H1 (cell line): ENCODE data around the gene TNC. TPM values are rescaled to one million over a fixed set of nuclear protein-coding genes. Genes with fewer than 3 reads are reported as not detected.

Source experiments
- CTCF ChIA-PET: fragments of 300-600 bp; sonication (Branson Sonifier 250); formaldehyde crosslinking; loops from one replicate; lab custom pipeline; 2021; ENCODE audit not compliant: partially characterized antibody; lab: Charles Lee
- POLR2A ChIA-PET: fragments of 300-600 bp; sonication (Branson Sonifier 250); formaldehyde crosslinking; loops from one replicate; lab custom pipeline; 2021; ENCODE audit warnings: inconsistent platforms; ENCODE audit not compliant: partially characterized antibody; lab: Charles Lee
- DNase-seq, 2 experiments: peaks; one replicate each; pipeline versions ENCODE4 v3.0.0 to v3.0.0-alpha.2; 2010 to 2022; ENCODE audit warnings: low spot score in 2 of 2, low read depth in 1 of 2, mixed read lengths in 1 of 2
- FAIRE-seq: peaks from 2 replicates; lab custom pipeline; 2011; peaks lifted over from hg19 to GRCh38; lab: Jason Lieb, UNC
- H2AFZ ChIP-seq: 2 replicates; pipeline ENCODE4 v1.8.1; 2012; ENCODE audit warnings: low read length, inconsistent platforms
- H2AK5ac ChIP-seq: 2 replicates; pipeline ENCODE4 v1.6.1; 2013; ENCODE audit warnings: low read depth, low read length
- H2BK120ac ChIP-seq: replicated peaks from 2 replicates; pipeline ENCODE3; 2013; ENCODE audit warnings: low read depth, low read length, inconsistent platforms
- H2BK12ac ChIP-seq: 2 replicates; pipeline ENCODE4 v1.6.1; 2013; ENCODE audit warnings: low read depth, low read length
- H2BK15ac ChIP-seq: 2 replicates; pipeline ENCODE4 v1.6.1; 2013; ENCODE audit warnings: low read length
- H2BK20ac ChIP-seq: 2 replicates; pipeline ENCODE4 v1.6.1; 2013; ENCODE audit warnings: low read length
- H2BK5ac ChIP-seq: 2 replicates; pipeline ENCODE4 v1.6.1; 2013; ENCODE audit warnings: low read depth, low read length
- H3K14ac ChIP-seq: 2 replicates; pipeline ENCODE4 v1.6.1; 2013; ENCODE audit warnings: inconsistent platforms; ENCODE audit not compliant: insufficient read length
- H3K18ac ChIP-seq: 2 replicates; pipeline ENCODE4 v1.6.1; 2013; ENCODE audit warnings: low read length; ENCODE audit errors: extremely low read depth
- H3K23ac ChIP-seq: 2 replicates; pipeline ENCODE4 v1.6.1; 2013; ENCODE audit warnings: inconsistent platforms; ENCODE audit not compliant: insufficient read length
- H3K23me2 ChIP-seq: 2 replicates; pipeline ENCODE4 v1.6.1; 2013; ENCODE audit warnings: low read depth, low read length
- H3K27ac ChIP-seq: 2 replicates; pipeline ENCODE4 v1.6.1; 2011; ENCODE audit warnings: low read depth, low read length, inconsistent platforms
- H3K27me3 ChIP-seq, 4 experiments: replicated peaks in 1 of 4; 1 replicate in 1 of 4; 2 replicates in 3 of 4; pipeline versions ENCODE4 v1.6.1 to v1.8.1; 2011 to 2013; ENCODE audit warnings: low read length in 3 of 4, mild to moderate bottlenecking in 3 of 4, inconsistent platforms in 2 of 4, mixed read lengths in 2 of 4, moderate library complexity in 1 of 4; ENCODE audit not compliant: control insufficient read depth in 3 of 4, insufficient read depth in 3 of 4; ENCODE audit errors: extremely low read depth in 1 of 4
- H3K36me3 ChIP-seq, 4 experiments: 2 replicates each; pipeline versions ENCODE4 v1.6.1 to v1.8.1; 2011 to 2013; ENCODE audit warnings: mild to moderate bottlenecking in 4 of 4, low read length in 3 of 4, moderate library complexity in 2 of 4, control low read depth in 1 of 4, inconsistent platforms in 1 of 4; ENCODE audit not compliant: insufficient read depth in 4 of 4, control insufficient read depth in 2 of 4
- H3K4ac ChIP-seq: replicated peaks from 2 replicates; pipeline ENCODE3; 2013; ENCODE audit warnings: low read length, low read depth, mixed read lengths, inconsistent platforms; ENCODE audit not compliant: insufficient read length
- H3K4me1 ChIP-seq, 4 experiments: replicated peaks in 1 of 4; 1 replicate in 1 of 4; 2 replicates in 3 of 4; pipeline versions ENCODE4 v1.6.1 to v1.8.1; 2011 to 2013; ENCODE audit warnings: low read length in 3 of 4, inconsistent platforms in 2 of 4, mixed read lengths in 1 of 4; ENCODE audit not compliant: insufficient read depth in 4 of 4, control insufficient read depth in 3 of 4
- H3K4me2 ChIP-seq, 2 experiments: 2 replicates each; pipeline versions ENCODE4 v1.6.1 to v1.8.1; 2011 to 2013; ENCODE audit warnings: low read depth in 2 of 2, low read length in 2 of 2, control low read depth in 1 of 2, inconsistent platforms in 1 of 2, mild to moderate bottlenecking in 1 of 2; ENCODE audit not compliant: insufficient read depth in 1 of 2
- H3K4me3 ChIP-seq, 4 experiments: fragments of 200-600, 300-600 bp in 1 of 4; sonication (generic), shearing (Covaris generic), sonication (Bioruptor Twin) in 1 of 4; 2 replicates each; pipeline versions ENCODE4 v1.5.1 to v1.8.1; 2011 to 2016; ENCODE audit warnings: low read length in 4 of 4, low read depth in 3 of 4, control low read depth in 2 of 4, inconsistent platforms in 2 of 4, mild to moderate bottlenecking in 2 of 4, mixed read lengths in 1 of 4, moderate library complexity in 1 of 4; ENCODE audit not compliant: insufficient read depth in 2 of 4; ENCODE audit errors: extremely low read depth in 1 of 4
- H3K56ac ChIP-seq: replicated peaks from 2 replicates; pipeline ENCODE3; 2013; ENCODE audit warnings: low read depth, mild to moderate bottlenecking, mixed read lengths, low read length, inconsistent platforms; ENCODE audit not compliant: insufficient read length
- H3K79me1 ChIP-seq: 2 replicates; pipeline ENCODE4 v1.6.1; 2013; ENCODE audit warnings: low read depth, low read length, control low read depth
- H3K79me2 ChIP-seq, 2 experiments: 2 replicates each; pipeline versions ENCODE4 v1.6.1 to v1.8.1; 2012 to 2013; ENCODE audit warnings: low read length in 2 of 2, mild to moderate bottlenecking in 2 of 2, inconsistent platforms in 1 of 2; ENCODE audit not compliant: insufficient read depth in 2 of 2, control insufficient read depth in 1 of 2
- H3K9ac ChIP-seq, 4 experiments: replicated peaks in 1 of 4; 1 replicate in 1 of 4; 2 replicates in 3 of 4; pipeline versions ENCODE4 v1.6.1 to v1.8.1; 2011 to 2013; ENCODE audit warnings: low read depth in 3 of 4, low read length in 3 of 4, control low read depth in 2 of 4, mild to moderate bottlenecking in 2 of 4, moderate library complexity in 2 of 4, inconsistent platforms in 1 of 4; ENCODE audit errors: extremely low read depth in 1 of 4
- H3K9me3 ChIP-seq, 2 experiments: 2 replicates each; pipeline versions ENCODE4 v1.6.1 to v1.8.1; 2012 to 2013; ENCODE audit warnings: mild to moderate bottlenecking in 2 of 2, moderate library complexity in 2 of 2, control low read depth in 1 of 2, inconsistent platforms in 1 of 2, low read depth in 1 of 2, low read length in 1 of 2, mixed read lengths in 1 of 2; ENCODE audit not compliant: insufficient read depth in 2 of 2
- H4K20me1 ChIP-seq, 2 experiments: replicated peaks in 1 of 2; 2 replicates each; pipeline versions ENCODE3 to v1.8.1; 2011 to 2013; ENCODE audit warnings: inconsistent platforms in 2 of 2, low read length in 2 of 2, mild to moderate bottlenecking in 1 of 2; ENCODE audit not compliant: insufficient read depth in 2 of 2, control insufficient read depth in 1 of 2
- H4K5ac ChIP-seq: 2 replicates; pipeline ENCODE4 v1.6.1; 2013; ENCODE audit warnings: low read length, low read depth, mixed read lengths, inconsistent platforms; ENCODE audit not compliant: insufficient read length
- H4K8ac ChIP-seq: 2 replicates; pipeline ENCODE4 v1.8.0; 2013; ENCODE audit warnings: mild to moderate bottlenecking, moderate library complexity, low read length, inconsistent platforms; ENCODE audit not compliant: insufficient read depth; ENCODE audit errors: extremely low read depth
- H4K91ac ChIP-seq: replicated peaks from 2 replicates; pipeline ENCODE3; 2013; ENCODE audit warnings: low read length, mixed read lengths, inconsistent platforms; ENCODE audit not compliant: insufficient read length
- ASH2L ChIP-seq: fragments of 200-600, 300-600 bp; sonication (generic); IDR thresholded peaks from one replicate; pipeline ENCODE4 v1.7.1; 2017; ENCODE audit warnings: low read length
- MAFK ChIP-seq: IDR thresholded peaks from 2 replicates; pipeline ENCODE4 v1.6.1; 2012; ENCODE audit warnings: low read depth, mild to moderate bottlenecking, improper control_type of control experiment, low read length
- WGBS, 2 experiments: shearing (Covaris generic) in 1 of 2; methylation state at CpG; one replicate each; pipeline versions ENCODE4 v1.1.6 to v1.1.7; 2013 to 2015; ENCODE audit warnings: low lambda C conversion rate in 2 of 2, mixed read lengths in 2 of 2, inconsistent platforms in 1 of 2, low coverage in 1 of 2, missing lambda C conversion rate in 1 of 2; ENCODE audit not compliant: insufficient replicate concordance in 2 of 2, insufficient coverage in 1 of 2, insufficient read length in 1 of 2; ENCODE audit errors: extremely low coverage in 1 of 2, missing lambda C conversion rate in 1 of 2; 5-methylcytosine and 5-hydroxymethylcytosine counted together
- polyA plus RNA-seq, 7 experiments: library from polyadenylated mRNA; depleted of rRNA in 3 of 7; stranded (reverse) in 5 of 7; unstranded in 2 of 7; fragments of >200 nt in 5 of 7; fragments of 200-250 nt in 2 of 7; gene quantifications; 1 replicate in 5 of 7; 2 replicates in 1 of 7; 4 replicates in 1 of 7; pipeline versions ENCODE4 v1.2.1 to v1.2.3, GENCODE V29; 2011 to 2013; ENCODE audit warnings: missing spikeins in 2 of 7, mixed read lengths in 2 of 7
- total RNA-seq: library from RNA; stranded (reverse); fragmentation: NEBNext Ultra II Directional; extraction: Animal tissue kit (Norgen Biotek cat#: 25700); gene quantifications from 2 replicates; pipeline ENCODE4 v1.2.1, GENCODE V29; 2021

TNC gene
- total and polyA plus RNA-seq, 2 of the 8 experiments (the other 6 are each of a cell fraction or from before 2014, with no cell fraction given) = 6.2 to 11.4 TPM

GRCh38 chr9:115106001-115106400, 12.0 kb downstream of the TNC start:
- Histone ChIP-seq H2BK120ac (no peak overlapping the region), H3K23ac (no peak overlapping the region), H3K23me2 (no peaks in the 10 kb centered on the region), H3K56ac (no peak overlapping the region), H2BK5ac (no peak overlapping the region), H4K8ac (no peak overlapping the region), H4K5ac (no peak overlapping the region), H2BK12ac (no peak overlapping the region), H2AFZ (no peak overlapping the region), H2BK20ac (no peak overlapping the region), H3K36me3 (no peaks in the 10 kb centered on the region), H3K9me3 (no peaks in the 10 kb centered on the region), H3K4ac (no peak overlapping the region), H4K91ac (no peak overlapping the region), H3K27ac (no peak overlapping the region), H2AK5ac (no peak overlapping the region), H3K14ac (no peak overlapping the region), H3K4me2 (no peak overlapping the region), H4K20me1 (no peaks in the 10 kb centered on the region), H3K79me1 (no peaks in the 10 kb centered on the region), H3K4me3 (no peak overlapping the region), H3K27me3 (peaks cover 0 to 2% (median 0%) of the 10 kb centered on the region in 4 experiments; a peak in 1 of 7 replicates), H3K4me1 (no peaks in the 10 kb centered on the region), H3K79me2 (no peaks in the 10 kb centered on the region), H3K18ac (no peak overlapping the region), H3K9ac (no peak overlapping the region), H2BK15ac (no peak overlapping the region)
- WGBS, 2 experiments = 92% methylated on average over 1 of the region's 1 CpG; no CpG with 5 or more reads in 1 of the 2 experiments
- DNase-seq = no peak
- TF ChIP-seq MAFK = peak; percentile 32; the same call in 1 of the 2 replicates
- TF ChIP-seq ASH2L = no peak
- no peak for FAIRE-seq
- POLR2A ChIA-PET = no interaction called here
- CTCF ChIA-PET = no interaction called here
